HK-2 (cell line): ENCODE results near the gene ZBTB14.

Experiments used
- DNase-seq: peaks from one replicate; pipeline ENCODE4 v3.0.0-alpha.2; 2018; ENCODE audit not compliant: unreplicated experiment

ZBTB14 gene

GRCh38 chr18:5288517-5288935, 7.0 kb downstream of the ZBTB14 start:
- DNase-seq, result no peak

- no peak for DNase-seq
Measured at GRCh38 chr18:5287854-5288253, 7.7 kb downstream of the ZBTB14 start.

DNA sequence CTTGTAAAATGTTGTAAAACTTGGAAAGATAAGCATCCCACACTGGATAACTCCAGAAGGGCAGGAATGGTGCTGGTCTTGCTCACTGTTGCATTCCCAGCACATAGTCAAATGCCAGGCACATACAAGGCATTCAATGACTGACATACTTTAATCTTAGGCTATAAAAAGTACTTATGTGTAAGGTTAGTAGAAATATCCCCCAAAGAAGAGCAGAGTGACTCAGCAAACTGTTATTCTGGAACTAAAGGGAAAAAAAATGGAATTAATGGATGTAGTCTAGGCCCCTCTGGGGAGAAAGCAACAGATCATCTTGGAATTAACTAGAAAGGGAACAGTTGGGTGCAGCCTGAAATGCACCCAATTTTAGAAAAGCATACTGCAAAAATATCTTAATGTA, 9.0 kb downstream of the ZBTB14 start:
- DNase-seq, result no peak

GRCh38 chr18:5285326-5285725, 10.2 kb downstream of the ZBTB14 start:
- no peak for DNase-seq

DNA sequence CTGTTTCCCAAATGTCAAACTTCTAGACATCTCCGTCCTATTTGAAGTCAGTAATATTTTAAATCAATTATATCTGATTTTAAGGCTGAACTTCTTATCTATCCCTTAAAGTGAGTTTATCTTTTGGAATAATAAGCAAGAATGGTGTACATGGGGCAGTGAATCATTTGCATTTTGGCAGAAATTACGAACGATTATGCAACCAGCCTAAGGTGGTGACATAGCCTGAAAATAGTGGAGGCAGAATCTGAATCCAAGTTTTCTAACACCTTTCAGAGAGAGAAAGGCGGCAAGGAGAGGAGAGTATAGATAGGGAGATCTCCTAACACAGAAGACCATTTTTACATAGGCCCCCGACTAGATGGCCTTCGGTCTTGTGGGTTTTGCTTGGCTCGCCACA, 10.7 kb downstream of the ZBTB14 start:
- no peak for DNase-seq

DNA sequence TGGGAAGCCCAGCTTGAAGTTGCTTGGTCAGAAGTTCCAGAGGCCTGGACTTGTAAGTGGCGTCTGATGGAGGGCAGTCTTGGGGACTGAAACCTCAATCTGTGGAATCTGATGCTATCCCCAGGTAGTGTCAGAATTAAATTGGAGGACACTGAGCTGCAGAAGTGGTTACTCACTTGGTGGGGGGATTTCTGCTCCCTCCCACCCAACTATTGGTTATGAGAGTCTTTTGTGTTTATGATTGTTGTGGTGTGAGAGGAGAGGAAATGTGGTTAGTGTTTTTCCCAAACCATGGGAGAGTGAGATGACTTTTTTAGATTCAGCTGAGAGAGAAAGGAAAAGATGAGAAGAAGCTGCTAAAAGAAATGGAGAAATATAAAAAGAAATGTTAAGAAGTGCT, 12.8 kb downstream of the ZBTB14 start:
- no peak for DNase-seq

- no peak for DNase-seq
Measured at GRCh38 chr18:5276947-5277346, 18.6 kb downstream of the ZBTB14 start.

- no peak for DNase-seq
Measured at GRCh38 chr18:5275872-5276271, 19.7 kb downstream of the ZBTB14 start.

- no peak for DNase-seq
Measured at GRCh38 chr18:5268874-5269273, 26.7 kb downstream of the ZBTB14 start.

- no peak for DNase-seq
Measured at GRCh38 chr18:5266721-5267120, 28.8 kb downstream of the ZBTB14 start.

DNA sequence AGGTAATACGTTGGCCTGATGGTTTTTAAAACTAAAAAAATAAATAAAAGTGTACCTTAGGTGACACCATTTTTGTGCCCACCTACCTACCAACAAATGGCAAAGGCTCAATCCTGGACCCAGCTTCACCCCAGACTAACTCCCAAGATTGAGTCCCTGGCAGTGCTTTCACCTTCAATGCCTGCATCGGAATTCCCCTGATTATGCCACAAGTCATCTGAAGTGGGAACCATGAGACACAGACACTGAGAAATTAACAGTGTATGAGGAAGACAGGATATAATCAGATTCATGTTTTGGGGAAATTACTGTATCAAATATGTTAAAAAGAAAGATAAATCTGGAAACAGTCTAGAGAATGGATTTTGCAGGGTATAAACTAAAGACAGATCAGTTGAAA, 41.6 kb downstream of the ZBTB14 start:
- no peak for DNase-seq

DNA sequence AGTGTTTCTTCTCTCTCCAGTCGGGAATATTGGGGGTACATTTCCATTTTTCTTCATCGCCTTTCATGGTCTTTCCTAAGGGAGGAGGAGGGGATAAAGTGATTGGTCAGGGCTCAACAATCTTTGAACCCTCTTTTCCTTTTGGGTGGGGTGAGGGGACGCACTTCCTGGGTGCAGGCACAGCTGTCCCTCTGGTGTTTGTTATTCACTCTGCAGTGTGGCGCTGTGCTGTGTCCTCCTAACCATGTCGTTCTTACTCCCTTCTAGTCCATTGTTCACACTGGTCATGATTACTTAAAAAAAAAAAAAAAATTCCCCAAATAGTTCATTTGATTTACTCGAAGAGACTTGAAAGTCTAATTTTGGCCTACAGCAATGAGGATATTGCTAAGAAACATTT, 44.4 kb downstream of the ZBTB14 start:
- DNase-seq, result no peak

- no peak for DNase-seq
Measured at GRCh38 chr18:5250603-5251002, 44.9 kb downstream of the ZBTB14 start.

DNA sequence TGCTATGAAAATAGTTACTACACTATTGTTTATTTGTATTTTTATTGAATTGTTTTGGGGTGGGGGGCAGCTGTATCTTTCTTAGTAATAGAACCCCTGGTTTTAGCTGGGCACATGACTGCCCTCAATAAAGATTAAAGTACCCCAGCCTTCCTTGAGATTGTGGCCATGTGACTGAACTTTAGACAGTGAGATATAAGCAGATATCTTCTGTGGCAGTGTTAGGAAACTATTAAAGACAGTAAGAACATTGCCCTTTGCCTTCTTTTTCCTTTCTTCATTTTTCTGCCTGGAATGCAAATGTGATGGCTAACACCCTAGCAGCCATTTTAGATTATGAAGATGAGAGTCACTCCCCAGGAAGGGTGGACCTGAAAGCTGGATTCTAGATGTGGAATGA, 50.6 kb downstream of the ZBTB14 start:
- no peak for DNase-seq

- no peak for DNase-seq
Measured at GRCh38 chr18:5239447-5239846, 56.1 kb downstream of the ZBTB14 start.
